IMR-90 (cell line): ENCODE data around the gene CASP2. TPM values are rescaled to one million over a fixed set of nuclear protein-coding genes. Genes with fewer than 3 reads are reported as not detected.

ENCODE experiments used
- ATAC-seq: fragments of 200-7000 bp; cut with Tn5 transposase; 2 replicates; pipeline ENCODE4 v1.9.1; 2020; ENCODE audit warnings: low read depth, mild to moderate bottlenecking, moderate library complexity
- BruUV-seq: library from RNA; stranded (reverse); fragments of 400-500 nt; replicated peaks from 2 replicates; lab custom pipeline; 2021; lab: Mats Ljungman, UMichigan
- CTCF ChIA-PET: fragments of 300-600 bp; formaldehyde crosslinking; extraction: SDS; loops from one replicate; lab custom pipeline; 2021; ENCODE audit warnings: antibody characterized with exemption; lab: Yijun Ruan, JAX
- POLR2A ChIA-PET: fragments of 300-600 bp; sonication (Branson Sonifier 250); formaldehyde crosslinking; loops from one replicate; lab custom pipeline; 2022; ENCODE audit warnings: antibody characterized with exemption; ENCODE audit not compliant: unreplicated experiment; lab: Charles Lee
- DNase-seq: peaks from one replicate; pipeline ENCODE4 v3.0.0; 2013
- H2AFZ ChIP-seq: replicated peaks from 2 replicates; pipeline ENCODE3; 2013; ENCODE audit warnings: low read length, mild to moderate bottlenecking; ENCODE audit not compliant: poor library complexity
- H2AK5ac ChIP-seq: 2 replicates; pipeline ENCODE4 v1.6.1; 2013; ENCODE audit warnings: low read depth, low read length, inconsistent platforms
- H2AK9ac ChIP-seq: replicated peaks from 2 replicates; pipeline ENCODE3; 2013; ENCODE audit warnings: mild to moderate bottlenecking, low read depth, low read length, moderate library complexity; ENCODE audit not compliant: poor library complexity
- H2BK120ac ChIP-seq: 2 replicates; pipeline ENCODE4 v1.6.1; 2013; ENCODE audit warnings: low read depth, low read length, inconsistent platforms
- H2BK15ac ChIP-seq: 3 replicates; pipeline ENCODE4 v1.6.1; 2013; ENCODE audit warnings: low read depth, low read length, inconsistent platforms
- H2BK20ac ChIP-seq: 2 replicates; pipeline ENCODE4 v1.6.1; 2013; ENCODE audit warnings: low read depth, mild to moderate bottlenecking, inconsistent platforms, low read length, moderate library complexity
- H2BK5ac ChIP-seq: 2 replicates; pipeline ENCODE4 v1.6.1; 2013; ENCODE audit warnings: mild to moderate bottlenecking, low read depth, low read length, inconsistent platforms; ENCODE audit not compliant: poor library complexity, severe bottlenecking
- H3K14ac ChIP-seq: replicated peaks from 2 replicates; pipeline ENCODE4 v1.6.1; 2013; ENCODE audit warnings: low read depth, low read length, inconsistent platforms
- H3K18ac ChIP-seq: 2 replicates; pipeline ENCODE4 v1.6.1; 2013; ENCODE audit warnings: low read depth, low read length, control low read depth
- H3K23ac ChIP-seq: 2 replicates; pipeline ENCODE4 v1.6.1; 2013; ENCODE audit warnings: low read depth, low read length, inconsistent platforms
- H3K27ac ChIP-seq: 2 replicates; pipeline ENCODE4 v1.5.1; 2013; ENCODE audit warnings: mild to moderate bottlenecking, control low read depth, low read length; ENCODE audit not compliant: insufficient read depth
- H3K27me3 ChIP-seq: 2 replicates; pipeline ENCODE4 v1.6.1; 2013; ENCODE audit warnings: low read length; ENCODE audit not compliant: control insufficient read depth, insufficient read depth
- H3K36me3 ChIP-seq: 2 replicates; pipeline ENCODE4 v1.6.1; 2013; ENCODE audit warnings: low read length, mixed read lengths; ENCODE audit not compliant: control insufficient read depth, insufficient read depth
- H3K4ac ChIP-seq: 2 replicates; pipeline ENCODE4 v1.6.1; 2013; ENCODE audit warnings: low read depth, low read length, inconsistent platforms
- H3K4me1 ChIP-seq: 2 replicates; pipeline ENCODE4 v1.6.1; 2013; ENCODE audit warnings: low read length, mixed read lengths; ENCODE audit not compliant: control insufficient read depth, insufficient read depth
- H3K4me2 ChIP-seq: 2 replicates; pipeline ENCODE4 v1.6.1; 2013; ENCODE audit warnings: low read depth, mild to moderate bottlenecking, control low read depth, low read length, moderate library complexity
- H3K4me3 ChIP-seq: 2 replicates; pipeline ENCODE4 v1.5.1; 2013; ENCODE audit warnings: low read depth, mild to moderate bottlenecking, control low read depth, low read length, moderate library complexity; ENCODE audit not compliant: insufficient read depth
- H3K56ac ChIP-seq: 2 replicates; pipeline ENCODE4 v1.6.1; 2013; ENCODE audit warnings: low read length, inconsistent platforms; ENCODE audit not compliant: insufficient read depth; ENCODE audit errors: extremely low read depth
- H3K79me1 ChIP-seq, 2 experiments: 2 replicates each; pipeline ENCODE4 v1.6.1; 2013; ENCODE audit warnings: low read length in 2 of 2, inconsistent platforms in 1 of 2, low read depth in 1 of 2
- H3K9ac ChIP-seq: 2 replicates; pipeline ENCODE4 v1.6.1; 2013; ENCODE audit warnings: low read depth, low read length, control low read depth
- H3K9me1 ChIP-seq: 2 replicates; pipeline ENCODE4 v1.6.1; 2013; ENCODE audit warnings: low read length, inconsistent platforms; ENCODE audit not compliant: insufficient read depth
- H3K9me3 ChIP-seq: 2 replicates; pipeline ENCODE4 v1.6.1; 2013; ENCODE audit warnings: low read length; ENCODE audit not compliant: control insufficient read depth, insufficient read depth
- H4K20me1 ChIP-seq: 2 replicates; pipeline ENCODE4 v1.6.1; 2013; ENCODE audit warnings: low read length, inconsistent platforms; ENCODE audit not compliant: insufficient read depth
- H4K5ac ChIP-seq: 2 replicates; pipeline ENCODE4 v1.6.1; 2013; ENCODE audit warnings: mild to moderate bottlenecking, low read depth, low read length, control low read depth
- H4K8ac ChIP-seq, 2 experiments: 2 replicates each; pipeline ENCODE4 v1.6.1; 2013; ENCODE audit warnings: low read depth in 2 of 2, low read length in 2 of 2, control low read depth in 1 of 2, inconsistent platforms in 1 of 2
- H4K91ac ChIP-seq: 2 replicates; pipeline ENCODE4 v1.6.1; 2013; ENCODE audit warnings: low read depth, low read length, inconsistent platforms; ENCODE audit not compliant: insufficient read depth
- CEBPB ChIP-seq: IDR thresholded peaks from 2 replicates; pipeline ENCODE4 v1.6.1; 2012; ENCODE audit warnings: low read depth, low read length, improper control_type of control experiment
- MXI1 ChIP-seq: IDR thresholded peaks from 2 replicates; pipeline ENCODE4 v1.6.1; 2012; ENCODE audit warnings: low read depth, mild to moderate bottlenecking, low read length, moderate library complexity, borderline replicate concordance
- POLR2A ChIP-seq: IDR thresholded peaks from 2 replicates; pipeline ENCODE4 v1.6.1; 2012; ENCODE audit warnings: mild to moderate bottlenecking, low read depth, low read length
- SMC3 ChIP-seq: fragments of 150-350 bp; IDR thresholded peaks from 2 replicates; pipeline ENCODE4 v1.6.1; 2016; ENCODE audit warnings: low read depth, mild to moderate bottlenecking, antibody characterized with exemption, low read length, moderate library complexity
- WGBS, 2 experiments: methylation state at CpG; one replicate each; pipeline versions ENCODE4 v1.1.5 to v1.1.7; 2013; ENCODE audit warnings: missing lambda C conversion rate in 2 of 2; ENCODE audit not compliant: insufficient read length in 1 of 2; ENCODE audit errors: extremely low coverage in 2 of 2; 5-methylcytosine and 5-hydroxymethylcytosine counted together
- dilution Hi-C: fragments of 300-500 bp; cut with HindIII; formaldehyde crosslinking; loops from one replicate; pipeline ENCODE4 v1.14.3; 2018; ENCODE audit warnings: low sequenced_read_pairs; ENCODE audit not compliant: unreplicated experiment
- in situ Hi-C: fragments of 300-500 bp; cut with MboI; formaldehyde crosslinking; loops from 3 replicates; pipeline ENCODE4 v1.14.3; 2019; ENCODE audit warnings: low sequenced_read_pairs, inconsistent platforms, mixed read lengths
- intact Hi-C: fragments of 100-400 bp; cut with micrococcal nuclease; formaldehyde crosslinking; loops from 2 replicates; pipeline ENCODE4 v1.10.0; 2022
- polyA plus RNA-seq, 3 experiments: library from polyadenylated mRNA; depleted of rRNA; stranded (reverse); fragments of >200 nt; gene quantifications; 2 replicates each; pipeline ENCODE4 v1.2.3, GENCODE V29; 2012; ENCODE audit warnings: low replicate concordance in 1 of 3
- total RNA-seq: library from RNA; depleted of rRNA; stranded (reverse); fragments of >200 nt; gene quantifications from 2 replicates; pipeline ENCODE4 v1.2.3, GENCODE V29; 2012

CASP2 gene
- total and polyA plus RNA-seq, 2 of the 4 experiments (the other 2 are of a cell fraction): 15.4 to 25.6 TPM

GRCh38 chr7:143325240-143325639, 37.1 kb downstream of the CASP2 start:
- Histone ChIP-seq H2BK120ac (no peak overlapping the region), H2AK9ac (no peak overlapping the region), H3K18ac (no peak overlapping the region), H4K20me1 (no peaks in the 10 kb centered on the region), H3K9ac (no peak overlapping the region), H2AK5ac (no peak overlapping the region), H3K27me3 (no peaks in the 10 kb centered on the region), H3K9me3 (no peaks in the 10 kb centered on the region), H3K56ac (no peak overlapping the region), H3K4me2 (no peak overlapping the region), H2BK15ac (no peak overlapping the region), H3K23ac (no peak overlapping the region), H3K36me3 (no peaks in the 10 kb centered on the region), H3K14ac (no peak overlapping the region), H2BK5ac (no peak overlapping the region), H3K27ac (no peak overlapping the region), H3K4ac (no peak overlapping the region), H3K4me3 (no peak overlapping the region), H2AFZ (no peak overlapping the region), H4K91ac (no peak overlapping the region), H3K79me1 (no peaks in the 10 kb centered on the region), H4K5ac (no peak overlapping the region), H3K9me1 (no peaks in the 10 kb centered on the region), H2BK20ac (no peak overlapping the region), H3K4me1 (peaks cover 4% of the 10 kb centered on the region; the same call in 1 of the 2 replicates), H4K8ac (no peak overlapping the region)
- in situ Hi-C loops (no loop called here), dilution Hi-C loops (no loop called here), intact Hi-C loops (no loop called here)
- no peak for TF ChIP-seq POLR2A
- TF ChIP-seq CEBPB: peak; percentile 63
- TF ChIP-seq MXI1: no peak
- no peak for TF ChIP-seq SMC3
- ChIA-PET CTCF (no interaction called here), POLR2A (no interaction called here)
- DNase-seq (peak; percentile 78), ATAC-seq (peak; percentile 93)
- WGBS, 2 experiments: no CpG with 5 or more reads among the region's 2 CpGs
- no TSS peak for BruUV-seq
